Amniotic epithelial cell (primary cell): ENCODE data around the gene TXNDC12.
A peak's percentile ranks its signal among the peaks of the same experiment; 100 is the strongest.

Experiments used
- DNase-seq: peaks from one replicate; pipeline ENCODE4 v3.0.0-alpha.2; 2010; ENCODE audit warnings: low read depth

The TXNDC12 gene

DNA sequence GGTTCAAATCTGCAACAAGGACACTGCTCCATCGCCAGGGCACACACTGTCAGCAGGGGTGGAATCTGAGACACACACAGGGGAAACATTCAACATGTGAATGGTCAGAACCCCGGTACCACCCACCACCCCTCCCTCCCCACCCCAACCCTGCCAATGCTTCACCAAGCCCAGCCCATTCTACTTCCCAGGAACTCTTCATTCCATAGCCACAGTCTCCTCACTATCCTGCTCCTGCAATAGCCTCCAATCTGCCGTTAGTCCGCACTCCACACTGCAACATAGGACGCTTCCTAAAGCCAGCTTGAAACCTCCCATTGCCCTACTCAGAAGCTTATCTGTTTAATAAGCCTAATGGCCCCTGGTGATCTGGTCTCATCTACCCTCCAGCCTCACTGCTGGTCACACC lies 57.0 kb downstream of the TXNDC12 start:
- DNase-seq: no peak

DNA sequence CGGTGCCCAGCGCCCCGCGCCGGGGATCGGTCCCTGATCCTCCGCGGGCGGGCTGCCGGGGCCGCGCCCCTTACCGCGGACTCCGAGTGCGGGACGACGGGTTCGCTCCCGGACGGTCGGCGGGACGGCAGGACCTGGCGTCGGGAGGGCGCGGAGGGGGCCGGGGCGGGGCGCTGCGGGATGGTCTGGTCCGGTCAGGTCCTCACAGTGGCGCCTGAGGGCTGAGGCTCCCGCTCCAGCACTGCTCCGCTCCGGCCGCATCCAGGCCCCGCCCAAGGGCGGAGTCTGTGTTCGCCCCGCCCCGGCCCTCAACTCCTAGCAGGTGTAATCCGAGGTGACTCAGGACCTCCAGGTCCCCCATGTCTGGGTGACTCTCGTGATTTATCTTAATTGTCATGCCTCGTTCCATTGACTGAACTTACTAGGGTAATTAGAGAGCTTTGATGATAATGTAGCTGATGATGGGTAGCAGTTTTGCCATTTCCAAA lies 64.5 kb downstream of the TXNDC12 start, which contains the start of gene RAB3B:
Gene RAB3B, minus strand, starts transcription at position 223 of the 488 bp plus-strand sequence. CDS start 13,583 bp downstream, outside the sequence.
- peak; percentile 45 for DNase-seq

DNA sequence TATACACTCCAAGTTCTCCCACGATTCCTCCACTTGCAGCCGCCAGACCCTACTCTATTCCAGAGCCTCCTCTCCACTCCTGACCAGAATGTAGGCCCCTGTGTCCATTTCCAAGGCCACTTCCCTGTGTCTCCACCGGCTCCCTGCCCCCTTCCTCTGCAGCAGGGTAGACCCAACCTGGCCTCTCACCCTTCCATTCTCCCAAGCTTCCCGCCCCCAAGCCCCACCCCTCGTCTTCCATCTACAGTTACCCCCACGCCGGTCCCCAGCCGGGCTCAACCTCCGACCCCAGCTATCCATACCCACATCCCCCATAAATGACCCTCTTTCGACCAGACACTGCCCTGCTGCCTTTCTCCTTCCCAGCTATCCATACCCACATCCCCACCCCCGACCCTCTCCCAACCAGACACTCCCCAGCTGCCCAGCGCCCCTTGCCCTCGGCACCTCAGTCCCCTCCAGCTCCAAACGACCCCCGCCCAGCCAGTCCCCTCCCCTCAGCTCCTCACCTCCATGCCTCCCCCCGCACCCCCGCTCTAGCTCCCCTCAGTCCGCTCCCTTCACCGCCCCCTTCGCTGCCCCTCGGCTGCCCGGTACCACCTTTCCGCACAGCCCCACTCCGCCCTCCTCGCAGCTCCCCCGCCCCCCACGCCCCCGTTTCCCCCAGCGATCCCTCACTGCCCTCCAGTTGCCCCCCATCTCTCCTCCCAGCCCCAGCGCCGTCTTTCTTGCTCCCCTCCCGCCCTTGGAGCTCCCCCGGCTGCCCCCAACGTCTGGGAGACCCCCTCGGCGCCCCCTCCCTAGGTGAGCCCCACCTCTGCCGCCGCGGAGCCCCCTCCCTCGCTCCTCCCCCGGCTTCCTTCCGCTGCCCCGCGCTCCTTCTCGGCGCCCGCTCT lies 65.2 kb downstream of the TXNDC12 start:
- DNase-seq: no peak

DNA sequence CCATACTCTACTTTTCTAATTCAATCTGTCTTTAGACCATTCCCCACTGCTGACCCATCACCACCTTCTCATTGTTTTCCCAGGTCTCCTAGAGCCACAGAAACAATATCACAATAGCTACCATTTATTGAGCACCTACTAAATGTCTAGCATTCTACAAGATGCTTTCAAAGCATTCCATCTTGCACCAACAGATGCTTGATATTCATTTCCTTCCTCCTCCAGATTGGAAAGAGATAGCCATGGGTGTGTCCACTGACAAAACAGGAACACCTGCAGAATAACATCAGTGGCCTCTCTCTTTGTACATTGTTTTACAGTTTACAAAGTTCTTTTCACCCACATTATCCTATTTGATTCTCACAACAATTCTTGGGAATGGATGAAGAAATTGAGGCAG lies 66.7 kb downstream of the TXNDC12 start:
- no peak for DNase-seq

DNA sequence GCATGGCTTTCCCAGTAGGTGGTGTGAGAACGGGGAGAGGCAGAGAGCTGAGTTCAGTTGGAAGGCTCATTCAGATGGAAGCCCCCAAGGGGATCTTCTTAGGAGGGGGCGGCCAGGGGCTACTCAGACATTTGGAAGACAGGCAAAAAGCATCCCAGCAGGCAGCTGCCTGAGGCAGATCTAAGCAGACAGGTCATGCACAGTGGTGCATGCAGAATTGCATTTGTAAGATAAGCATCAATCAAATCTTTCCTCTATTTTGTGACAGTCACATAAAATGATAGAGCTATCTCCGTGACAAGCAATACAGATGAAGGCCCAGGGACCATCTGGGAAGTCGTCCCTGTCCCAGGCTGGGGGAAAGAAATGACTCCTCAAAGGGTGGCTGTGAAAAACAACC lies 68.3 kb downstream of the TXNDC12 start:
- DNase-seq: no peak

DNA sequence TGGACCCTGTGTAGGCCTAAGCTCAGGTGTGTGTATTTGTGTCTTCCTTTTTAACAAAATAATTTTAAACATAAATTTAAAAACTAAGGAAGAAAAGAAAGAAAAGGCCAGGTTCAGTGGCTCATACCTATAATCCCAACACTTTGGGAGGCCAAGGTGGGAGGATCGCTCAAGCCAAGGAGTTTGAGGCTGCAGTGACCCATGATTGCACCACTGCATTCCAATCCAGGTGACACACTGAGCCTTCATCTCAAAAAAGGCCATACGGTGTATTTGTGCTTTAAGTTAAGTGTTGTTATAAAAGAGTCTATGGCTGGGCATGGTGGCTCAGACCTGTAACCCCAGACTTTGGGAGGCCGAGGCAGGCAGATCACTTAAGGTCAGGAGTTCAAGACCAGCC lies 72.8 kb downstream of the TXNDC12 start:
- no peak for DNase-seq

DNA sequence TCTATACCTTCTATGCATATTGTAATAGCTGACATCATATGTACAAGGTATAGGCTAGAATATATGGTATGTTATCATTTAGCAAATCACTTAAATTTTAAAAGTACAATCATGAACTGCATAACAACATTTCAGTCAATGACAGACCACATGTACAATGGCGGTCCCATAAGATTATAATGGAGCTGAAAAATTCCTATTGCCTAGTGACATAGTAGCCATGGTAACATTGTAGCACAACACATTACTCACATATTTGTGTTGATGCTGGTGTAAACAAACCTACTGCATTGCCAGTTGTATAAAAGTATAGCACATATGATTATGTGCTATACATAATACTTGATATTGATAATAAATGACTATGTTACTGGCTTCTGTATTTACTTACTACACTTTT lies 73.4 kb downstream of the TXNDC12 start:
- peak; percentile 3 for DNase-seq

DNA sequence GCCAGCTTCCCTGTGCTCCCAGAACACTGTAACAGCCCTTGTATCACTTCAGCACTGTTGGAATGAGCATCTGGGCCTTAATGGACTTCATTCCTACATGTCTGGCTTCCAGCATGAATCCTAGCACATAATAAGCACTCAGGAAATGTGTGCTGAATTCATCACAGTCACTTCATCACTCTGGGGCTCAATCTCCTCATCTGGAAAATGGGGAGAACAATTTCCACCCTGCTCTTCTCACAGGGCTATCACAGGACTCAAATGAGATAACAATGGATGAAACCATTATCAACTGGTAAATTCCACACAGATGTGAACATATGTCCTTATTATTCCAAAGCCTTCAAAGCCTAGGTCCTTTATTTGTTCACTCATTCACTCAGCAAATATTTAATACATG lies 76.9 kb downstream of the TXNDC12 start:
- DNase-seq: no peak

DNA sequence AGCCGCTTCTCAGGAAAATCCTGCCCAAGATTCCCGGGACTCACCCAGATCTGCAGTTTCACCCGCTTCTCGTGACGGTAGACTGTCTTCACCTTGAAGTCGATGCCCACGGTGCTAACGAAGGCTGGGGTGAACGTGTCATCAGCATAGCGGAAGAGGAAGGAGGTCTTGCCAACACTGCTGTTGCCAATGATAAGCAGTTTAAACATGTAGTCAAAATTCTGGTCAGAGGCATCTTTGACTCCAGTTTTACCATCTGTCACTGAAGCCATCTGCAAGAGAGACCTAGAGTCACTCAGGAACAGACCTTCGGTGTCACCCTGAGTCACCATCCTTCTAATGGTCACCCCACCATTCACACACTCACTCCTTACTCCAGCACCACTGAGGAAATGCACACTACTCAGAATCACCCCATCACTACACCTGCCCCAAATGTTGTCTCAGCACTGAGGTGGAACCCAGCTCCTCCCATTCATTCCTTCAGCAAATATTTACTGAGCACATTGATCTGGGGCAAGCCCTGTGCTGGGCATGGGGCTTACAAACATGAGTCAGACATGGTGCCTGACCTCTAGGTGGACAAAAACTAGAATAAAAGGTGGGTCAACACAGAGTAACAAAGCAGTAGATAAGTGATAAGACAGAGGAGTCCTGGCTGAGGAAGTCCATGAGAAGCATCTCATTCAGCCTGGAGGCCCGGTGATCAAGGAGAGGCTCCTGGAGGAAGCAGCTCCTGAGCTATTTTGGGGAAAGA lies 78.0 kb downstream of the TXNDC12 start:
- no peak for DNase-seq

DNA sequence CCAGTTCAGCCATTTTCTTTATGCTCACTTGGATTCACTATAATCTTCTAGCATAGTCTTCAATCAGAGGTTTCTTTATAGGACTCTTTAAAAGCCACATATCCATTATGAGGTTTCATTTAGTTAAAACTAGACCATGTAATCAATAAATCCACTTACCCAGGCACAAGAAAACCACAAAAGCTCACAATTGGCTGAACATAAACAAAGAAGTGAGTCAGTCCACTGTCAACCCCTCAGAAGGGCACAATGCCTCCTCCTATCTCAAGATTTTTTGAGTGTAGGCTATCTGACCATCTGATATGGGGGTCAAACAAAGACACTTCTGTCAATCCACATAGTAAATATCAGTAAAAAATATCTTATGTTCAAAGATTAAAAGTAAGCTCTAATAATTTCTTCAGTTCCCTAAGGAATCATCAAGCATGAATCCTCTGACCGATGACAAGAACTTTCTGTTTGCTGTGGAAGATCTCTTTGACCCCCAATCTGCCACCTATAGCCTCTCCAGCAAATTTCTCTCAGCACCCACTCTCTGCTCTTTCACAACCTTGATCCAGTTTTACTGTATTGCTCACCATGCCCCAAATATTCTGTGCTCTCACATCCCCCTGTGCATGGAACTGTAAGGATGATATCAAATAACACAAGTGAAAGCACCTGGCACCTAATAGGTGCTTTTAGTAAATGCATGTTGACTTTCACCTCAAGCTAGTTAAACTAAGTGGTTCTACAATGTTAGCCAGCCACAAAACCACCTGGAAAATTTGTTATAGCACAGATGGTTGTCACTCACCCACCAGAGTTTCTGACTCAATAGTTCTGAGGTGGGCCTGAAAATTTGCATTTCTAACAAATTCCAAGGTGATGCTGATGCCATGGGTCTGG lies 81.2 kb downstream of the TXNDC12 start:
- DNase-seq: peak; percentile 14
